Stimulated activated CD8-positive, alpha-beta memory T cell treated with anti-CD3 and anti-CD28 coated beads, Interleukin-12 subunit alpha, Interleukin-12 subunit beta, amount 100 ng/mL, for 4 hours (primary cell): ENCODE data around the gene ATCAY.

Experiments used
- DNase-seq: peaks from one replicate; pipeline ENCODE4 v3.0.0-alpha.2; 2020; ENCODE audit warnings: low read depth

Gene ATCAY

GRCh38 chr19:3970313-3970807 lies 89.9 kb downstream of the ATCAY start:
- no peak for DNase-seq

GRCh38 chr19:3970808-3971598 lies 90.5 kb downstream of the ATCAY start, which contains the start of gene DAPK3:
DAPK3 (minus strand) TSS chr19:3971099; CDS start chr19:3969735, 1,364 bp downstream.
- peak; percentile 88 for DNase-seq

GRCh38 chr19:3975144-3975543 lies 94.7 kb downstream of the ATCAY start:
- DNase-seq = no peak

- no peak for DNase-seq
Observed at GRCh38 chr19:3975637-3976087, 95.2 kb downstream of the ATCAY start.

- DNase-seq = no peak
Observed at GRCh38 chr19:3976495-3977241, 96.2 kb downstream of the ATCAY start.
